Measurements from ENCODE around the gene SARDH. TPM values are rescaled to one million over a fixed set of nuclear protein-coding genes. Genes with fewer than 3 reads are reported as not detected.

SARDH gene
- total and polyA plus RNA-seq, 2 donors (not counting 1 experiment from before 2014, with no cell fraction given): 2.5 to 4.8 TPM

DNA sequence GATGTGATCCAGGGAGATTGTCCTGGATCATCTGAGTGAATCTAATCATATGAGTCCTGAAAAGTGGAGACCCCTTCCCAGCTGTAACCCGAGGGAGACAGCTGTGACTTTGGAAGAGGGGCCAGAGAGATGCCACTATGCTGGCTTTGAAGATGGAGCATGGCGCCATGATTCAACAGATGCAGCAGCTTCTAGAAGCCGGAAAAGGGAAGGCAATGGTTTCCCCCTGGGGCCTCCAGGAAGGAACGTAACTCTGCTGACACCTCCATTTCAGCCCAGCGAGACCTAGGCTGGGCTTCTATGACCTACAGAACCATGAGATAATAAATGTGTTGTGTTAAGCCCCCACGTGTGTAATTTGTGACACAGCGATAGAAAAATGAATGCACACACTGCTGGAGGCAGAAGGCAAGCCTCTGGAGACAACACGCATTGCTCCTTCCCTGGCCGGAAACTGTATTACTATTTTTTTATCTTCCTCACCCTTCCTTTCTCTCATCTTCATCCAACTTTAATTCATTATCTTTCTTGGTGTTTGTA, 16.6 kb upstream of the SARDH start:
- Histone ChIP-seq H3K4me3 (replicated peaks in 1 of 4; ENCODE audit: control extremely low read depth in 1 of 4, insufficient read depth in 1 of 4, low read depth in 3 of 4, low read length in 4 of 4) (no peak overlapping the region), H3K4me2 (ENCODE audit: extremely low read depth, insufficient read depth, low read length) (no peak overlapping the region), H3K9me3 (ENCODE audit: control insufficient read depth, insufficient read depth, low read depth, low read length) (no peaks in the 10 kb centered on the region), H3K4me1 (ENCODE audit: control insufficient read depth, extremely low read depth, insufficient read depth, low read length) (no peaks in the 10 kb centered on the region), H3K36me3 (ENCODE audit: control insufficient read depth, insufficient read depth, low read length) (no peaks in the 10 kb centered on the region), H3K27ac (ENCODE audit: insufficient read depth, low read length) (no peak overlapping the region), H3K27me3 (ENCODE audit: control insufficient read depth, insufficient read depth, low read length) (peaks cover 3% of the 10 kb centered on the region), H3K9ac (ENCODE audit: insufficient read depth, low read length) (no peak overlapping the region), H3K79me2 (ENCODE audit: control insufficient read depth, insufficient read depth, low read length) (no peaks in the 10 kb centered on the region), H4K20me1 (ENCODE audit: control insufficient read depth, extremely low read depth, insufficient read depth, low read length) (no peaks in the 10 kb centered on the region), H2AFZ (ENCODE audit: low read length) (no peak overlapping the region)
- no peak for TF ChIP-seq EZH2 (IDR thresholded peaks at IDR 0.05; ENCODE audit: low read length, missing control alignments)
- TF ChIP-seq, protein P1, sequence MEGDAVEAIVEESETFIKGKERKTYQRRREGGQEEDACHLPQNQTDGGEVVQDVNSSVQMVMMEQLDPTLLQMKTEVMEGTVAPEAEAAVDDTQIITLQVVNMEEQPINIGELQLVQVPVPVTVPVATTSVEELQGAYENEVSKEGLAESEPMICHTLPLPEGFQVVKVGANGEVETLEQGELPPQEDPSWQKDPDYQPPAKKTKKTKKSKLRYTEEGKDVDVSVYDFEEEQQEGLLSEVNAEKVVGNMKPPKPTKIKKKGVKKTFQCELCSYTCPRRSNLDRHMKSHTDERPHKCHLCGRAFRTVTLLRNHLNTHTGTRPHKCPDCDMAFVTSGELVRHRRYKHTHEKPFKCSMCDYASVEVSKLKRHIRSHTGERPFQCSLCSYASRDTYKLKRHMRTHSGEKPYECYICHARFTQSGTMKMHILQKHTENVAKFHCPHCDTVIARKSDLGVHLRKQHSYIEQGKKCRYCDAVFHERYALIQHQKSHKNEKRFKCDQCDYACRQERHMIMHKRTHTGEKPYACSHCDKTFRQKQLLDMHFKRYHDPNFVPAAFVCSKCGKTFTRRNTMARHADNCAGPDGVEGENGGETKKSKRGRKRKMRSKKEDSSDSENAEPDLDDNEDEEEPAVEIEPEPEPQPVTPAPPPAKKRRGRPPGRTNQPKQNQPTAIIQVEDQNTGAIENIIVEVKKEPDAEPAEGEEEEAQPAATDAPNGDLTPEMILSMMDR (conservative IDR thresholded peaks at IDR 0.05 in 1 of 2, IDR thresholded peaks at IDR 0.05 in 1 of 2; ENCODE audit: low read depth in 1 of 2, low read length in 2 of 2): no peak
- DNase-seq (ENCODE audit: low read depth in 2 of 2): no peak

DNA sequence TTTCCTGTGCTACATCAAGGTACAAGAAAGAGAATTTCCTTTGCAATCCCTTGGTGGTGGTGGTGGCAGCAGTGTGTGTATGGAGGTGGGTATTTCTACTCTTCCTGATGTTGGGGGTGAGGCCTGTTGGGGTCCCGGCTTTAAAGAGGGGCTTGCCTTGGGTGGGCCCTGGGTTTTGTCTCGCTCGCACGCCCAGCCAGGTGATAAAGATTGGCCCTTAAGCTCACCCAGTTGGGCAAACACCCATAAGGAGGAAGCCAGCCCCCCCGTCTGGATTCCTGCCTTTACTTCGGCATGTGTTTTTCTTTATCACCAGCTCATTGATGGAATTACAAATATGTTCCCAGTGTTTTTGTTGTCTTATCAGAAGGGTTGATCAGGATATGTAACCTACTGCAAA, 16.0 kb upstream of the SARDH start:
- H3K27me3 ChIP-seq (ENCODE audit: control insufficient read depth, insufficient read depth, low read length): peaks cover 3% of the 10 kb centered on the region
- no peak overlapping the region for H3K4me2 ChIP-seq (ENCODE audit: extremely low read depth, insufficient read depth, low read length)
- H3K4me3 ChIP-seq (replicated peaks in 1 of 4; ENCODE audit: control extremely low read depth in 1 of 4, insufficient read depth in 1 of 4, low read depth in 3 of 4, low read length in 4 of 4): no peak overlapping the region
- TF ChIP-seq, protein P1 (conservative IDR thresholded peaks at IDR 0.05 in 1 of 2, IDR thresholded peaks at IDR 0.05 in 1 of 2; ENCODE audit: low read depth in 1 of 2, low read length in 2 of 2): no peak
- TF ChIP-seq EZH2 (IDR thresholded peaks at IDR 0.05; ENCODE audit: low read length, missing control alignments): no peak
- no peak for DNase-seq (ENCODE audit: low read depth in 2 of 2)
- H3K79me2 ChIP-seq (ENCODE audit: control insufficient read depth, insufficient read depth, low read length): no peaks in the 10 kb centered on the region
- no peaks in the 10 kb centered on the region for H3K4me1 ChIP-seq (ENCODE audit: control insufficient read depth, extremely low read depth, insufficient read depth, low read length)
- no peak overlapping the region for H3K27ac ChIP-seq (ENCODE audit: insufficient read depth, low read length)
- H3K9ac ChIP-seq (ENCODE audit: insufficient read depth, low read length): no peak overlapping the region
- H3K36me3 ChIP-seq (ENCODE audit: control insufficient read depth, insufficient read depth, low read length): no peaks in the 10 kb centered on the region
- H4K20me1 ChIP-seq (ENCODE audit: control insufficient read depth, extremely low read depth, insufficient read depth, low read length): no peaks in the 10 kb centered on the region
- H2AFZ ChIP-seq (ENCODE audit: low read length): no peak overlapping the region
- no peaks in the 10 kb centered on the region for H3K9me3 ChIP-seq (ENCODE audit: control insufficient read depth, insufficient read depth, low read depth, low read length)

DNA sequence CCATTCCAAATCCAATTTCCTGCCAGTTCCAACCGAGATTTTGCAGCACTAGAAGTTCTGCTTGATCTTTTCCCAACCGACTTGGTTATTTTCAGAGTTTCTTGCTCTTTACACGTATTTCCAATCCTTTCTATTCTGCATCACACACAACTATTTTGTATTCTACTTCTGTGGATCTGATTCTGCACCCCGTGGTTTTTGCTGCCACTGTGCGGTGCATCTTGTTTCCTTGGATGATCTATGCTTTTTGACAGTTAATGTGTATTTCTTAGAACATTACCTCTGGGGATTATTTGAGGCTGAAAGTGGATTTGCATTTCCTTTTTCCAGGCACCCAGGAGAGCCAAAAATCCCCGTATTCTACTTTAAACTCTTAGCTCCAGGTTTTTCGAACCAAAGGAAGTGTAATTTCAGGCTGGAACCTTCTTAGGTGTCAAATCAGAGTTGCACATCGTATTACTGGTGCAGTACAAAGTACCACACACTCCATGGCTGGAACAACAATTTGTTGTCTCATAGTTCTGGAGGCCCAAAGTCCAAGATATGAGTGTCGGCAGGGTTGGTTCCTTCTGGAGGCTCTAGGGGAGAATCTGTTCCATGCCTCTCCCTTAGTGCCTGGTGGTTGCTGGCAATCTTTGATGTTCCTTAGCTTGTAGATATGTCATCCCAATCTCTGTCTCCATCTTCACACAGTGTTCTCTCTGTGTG, 14.7 kb upstream of the SARDH start:
- H3K79me2 ChIP-seq (ENCODE audit: control insufficient read depth, insufficient read depth, low read length): no peaks in the 10 kb centered on the region
- H3K9me3 ChIP-seq (ENCODE audit: control insufficient read depth, insufficient read depth, low read depth, low read length): no peaks in the 10 kb centered on the region
- peaks cover 3% of the 10 kb centered on the region for H3K27me3 ChIP-seq (ENCODE audit: control insufficient read depth, insufficient read depth, low read length)
- no peak overlapping the region for H3K27ac ChIP-seq (ENCODE audit: insufficient read depth, low read length)
- H3K4me2 ChIP-seq (ENCODE audit: extremely low read depth, insufficient read depth, low read length): no peak overlapping the region
- H3K9ac ChIP-seq (ENCODE audit: insufficient read depth, low read length): no peak overlapping the region
- H3K4me3 ChIP-seq (replicated peaks in 1 of 4; ENCODE audit: control extremely low read depth in 1 of 4, insufficient read depth in 1 of 4, low read depth in 3 of 4, low read length in 4 of 4): no peak overlapping the region
- H3K36me3 ChIP-seq (ENCODE audit: control insufficient read depth, insufficient read depth, low read length): no peaks in the 10 kb centered on the region
- no peak overlapping the region for H2AFZ ChIP-seq (ENCODE audit: low read length)
- TF ChIP-seq, protein P1 (conservative IDR thresholded peaks at IDR 0.05 in 1 of 2, IDR thresholded peaks at IDR 0.05 in 1 of 2; ENCODE audit: low read depth in 1 of 2, low read length in 2 of 2): no peak
- no peak for TF ChIP-seq EZH2 (IDR thresholded peaks at IDR 0.05; ENCODE audit: low read length, missing control alignments)
- no peaks in the 10 kb centered on the region for H3K4me1 ChIP-seq (ENCODE audit: control insufficient read depth, extremely low read depth, insufficient read depth, low read length)
- H4K20me1 ChIP-seq (ENCODE audit: control insufficient read depth, extremely low read depth, insufficient read depth, low read length): no peaks in the 10 kb centered on the region
- DNase-seq (ENCODE audit: low read depth in 2 of 2): no peak

Data from fibroblast of lung (primary cell).